MM.1S (cell line): Measurements from ENCODE around the gene CD7.

Experiments
- CTCF ChIP-seq: fragments of 300-600 bp; sonication (generic); IDR thresholded peaks from 2 replicates; pipeline ENCODE4 v1.5.1; 2016; ENCODE audit warnings: antibody characterized with exemption, low read length, mixed read lengths
- EZH2phosphoT487 ChIP-seq: fragments of 300-600 bp; sonication (generic); IDR thresholded peaks from 2 replicates; pipeline ENCODE4 v1.6.1; 2018; ENCODE audit warnings: antibody characterized with exemption, low read length

GRCh38 chr17:82281502-82282238 lies 35.7 kb downstream of the CD7 start:
- TF ChIP-seq CTCF (no peak), EZH2phosphoT487 (no peak)
